Lung microvascular endothelial cell (primary cell): ENCODE data around the gene TSFM. TPM values are rescaled to one million over a fixed set of nuclear protein-coding genes. Genes with fewer than 3 reads are reported as not detected.
"Not testable (repeated sequence)": the region's sequence is repeated elsewhere in the genome, so short reads cannot be mapped to it uniquely, and the experiment has no call there.

ENCODE experiments used
- DNase-seq, 2 donors: peaks; one replicate each; pipeline versions ENCODE4 v3.0.0 to v3.0.0-alpha.2; 2010; ENCODE audit warnings: low read depth in 2 of 2
- total RNA-seq: library from RNA; depleted of rRNA; stranded (reverse); fragments of >200 nt; gene quantifications from 2 replicates; pipeline ENCODE4 v1.2.1, GENCODE V29; 2014

The TSFM gene
- total RNA-seq, 1 donor from 2014 or later = 15.5 TPM

DNA sequence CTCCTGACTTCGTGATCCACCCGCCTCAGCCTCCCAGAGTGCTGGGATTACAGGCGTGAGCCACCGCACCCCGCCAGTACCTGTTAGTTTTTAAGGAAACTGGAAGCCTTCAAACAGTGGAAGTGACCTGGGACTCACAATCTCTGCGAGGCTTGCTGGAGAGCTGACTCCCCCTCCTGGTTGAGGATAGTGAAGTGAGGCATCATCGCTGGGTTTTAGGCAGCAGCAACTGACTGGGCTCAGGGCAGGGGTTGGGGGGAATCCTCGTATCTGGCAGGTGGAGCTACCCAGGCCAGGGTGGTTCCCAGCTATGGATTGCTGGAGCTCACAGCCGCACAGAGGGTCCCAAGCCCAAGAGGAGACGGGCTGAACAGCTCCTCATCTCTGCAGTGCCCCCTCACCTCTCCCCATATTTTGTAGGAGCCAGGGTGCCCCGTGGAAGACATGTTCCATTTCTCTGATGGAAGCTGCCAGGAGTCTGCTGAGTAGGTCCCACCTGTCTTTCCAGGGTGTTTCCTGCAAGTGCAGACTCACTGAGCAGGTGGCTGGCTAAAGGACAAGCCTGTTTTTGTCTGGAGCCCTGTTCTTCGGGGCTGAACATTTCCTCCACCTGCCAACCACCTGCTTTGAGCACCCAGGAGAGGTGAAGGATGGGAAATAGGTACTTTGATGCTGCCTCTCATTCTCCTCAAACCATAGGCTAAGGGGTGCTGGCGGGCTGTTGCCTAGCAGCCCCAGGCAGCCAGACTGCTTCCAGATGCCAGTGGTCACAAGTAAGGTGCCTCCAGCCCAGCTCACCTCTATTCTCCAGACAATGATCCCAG, 32.8 kb downstream of the TSFM start:
- DNase-seq = no peak

DNA sequence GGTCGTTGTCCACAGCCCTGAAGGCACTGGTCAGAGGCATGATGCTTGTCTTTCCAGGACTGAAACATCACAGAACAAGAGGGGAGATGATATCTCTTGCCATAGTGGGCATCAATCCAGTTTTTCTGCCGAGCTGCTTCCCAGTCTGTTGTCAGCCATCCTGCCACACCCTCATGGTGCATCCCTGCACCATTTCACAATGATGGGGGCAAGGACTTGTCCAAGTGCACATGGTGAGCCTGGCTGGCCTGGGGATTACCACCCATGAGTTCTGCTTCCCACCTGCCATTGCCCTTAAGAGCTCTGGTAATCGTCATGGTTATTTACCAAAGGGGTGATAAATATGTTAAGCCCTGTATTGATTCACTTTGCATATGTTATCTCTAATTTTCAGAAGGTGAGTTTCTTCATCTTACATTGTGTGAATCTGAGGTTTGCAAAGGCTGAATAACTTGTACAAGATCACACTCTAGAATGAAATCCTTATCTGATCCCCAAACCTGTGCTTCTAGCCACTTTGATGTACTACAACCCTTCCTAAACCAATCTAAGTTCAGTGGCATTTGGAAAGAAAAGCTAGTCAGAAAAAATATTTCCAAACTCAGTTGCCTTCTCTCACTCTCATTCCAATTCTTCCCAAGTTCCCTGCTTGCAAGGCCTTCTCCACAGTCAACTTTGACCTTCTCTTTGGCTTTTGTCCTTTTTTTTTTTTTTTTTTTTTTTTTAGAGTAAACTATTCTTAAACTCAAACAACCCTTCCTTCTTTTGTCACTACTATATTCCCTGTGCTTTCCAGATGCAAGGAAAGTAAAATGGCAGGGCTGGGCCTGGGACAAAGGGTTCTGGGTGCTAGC, 33.6 kb downstream of the TSFM start:
- no peak for DNase-seq

DNA sequence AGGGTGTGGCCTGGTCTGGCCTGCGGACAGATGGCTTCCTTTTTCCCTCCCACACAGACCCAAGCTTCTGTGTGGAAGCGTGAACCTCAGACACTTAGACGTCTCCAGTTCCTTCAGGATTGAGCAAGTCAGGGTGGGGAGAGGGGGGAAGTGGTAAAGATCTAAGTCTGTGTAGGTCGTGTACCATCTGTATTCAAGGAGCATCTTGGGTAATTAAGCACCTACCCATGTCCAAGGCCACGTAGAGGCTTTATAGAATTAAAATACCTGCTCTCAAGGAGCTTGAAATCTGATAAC, 34.2 kb downstream of the TSFM start:
- DNase-seq = peak in 1 of 2 donors; percentile 26

DNA sequence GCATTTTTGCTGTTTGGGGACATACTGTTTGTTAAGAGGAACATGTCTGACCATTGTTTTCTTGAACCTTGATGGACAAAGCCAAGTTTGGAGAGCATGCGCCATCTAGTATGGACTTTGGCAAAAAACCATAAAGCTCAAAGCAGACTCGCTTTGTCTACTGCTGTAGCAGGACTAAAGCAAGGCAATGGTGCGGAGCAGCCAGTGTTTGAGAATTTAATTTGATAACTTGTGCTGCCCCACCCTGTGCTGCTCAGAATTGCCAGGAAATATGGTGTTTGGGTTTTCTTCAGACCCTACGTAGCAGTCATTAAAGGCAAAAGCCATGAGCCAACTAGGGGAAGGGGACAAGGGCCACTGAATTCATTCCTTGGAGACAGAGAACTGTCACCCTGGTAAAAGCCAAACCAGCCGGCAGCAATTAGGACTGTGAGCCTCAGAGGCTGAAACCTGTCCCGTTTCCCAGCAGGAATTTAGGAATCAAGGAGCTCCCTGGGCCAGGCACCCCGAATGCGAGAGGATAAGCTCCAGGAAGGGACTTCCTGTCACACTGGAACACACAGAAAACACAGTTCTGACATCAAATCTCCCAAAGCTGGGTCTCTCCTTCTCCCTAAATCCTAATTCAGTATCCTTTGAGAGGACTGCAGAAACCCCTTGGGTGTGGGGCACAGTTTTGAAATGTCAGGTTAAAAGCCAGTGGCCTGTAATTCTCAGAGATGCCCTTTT, 34.8 kb downstream of the TSFM start:
- DNase-seq = no peak

DNA sequence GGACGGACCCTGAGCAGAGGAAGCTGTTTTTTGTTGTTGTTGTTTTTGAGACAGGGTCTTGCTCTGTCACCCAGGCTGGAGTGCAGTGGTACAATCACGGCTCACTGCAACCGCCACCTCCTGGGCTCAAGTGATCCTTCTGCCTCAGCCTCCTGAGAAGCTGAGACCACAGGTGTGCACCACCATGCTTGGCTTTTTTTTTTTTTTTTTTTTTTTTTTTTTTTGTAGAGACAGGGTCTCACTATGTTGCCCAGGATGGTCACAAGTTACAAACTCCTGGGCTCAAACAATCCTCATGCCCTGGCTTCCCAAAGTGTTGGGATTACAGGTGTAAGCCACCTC, 35.4 kb downstream of the TSFM start:
- DNase-seq = not testable (repeated sequence)

DNA sequence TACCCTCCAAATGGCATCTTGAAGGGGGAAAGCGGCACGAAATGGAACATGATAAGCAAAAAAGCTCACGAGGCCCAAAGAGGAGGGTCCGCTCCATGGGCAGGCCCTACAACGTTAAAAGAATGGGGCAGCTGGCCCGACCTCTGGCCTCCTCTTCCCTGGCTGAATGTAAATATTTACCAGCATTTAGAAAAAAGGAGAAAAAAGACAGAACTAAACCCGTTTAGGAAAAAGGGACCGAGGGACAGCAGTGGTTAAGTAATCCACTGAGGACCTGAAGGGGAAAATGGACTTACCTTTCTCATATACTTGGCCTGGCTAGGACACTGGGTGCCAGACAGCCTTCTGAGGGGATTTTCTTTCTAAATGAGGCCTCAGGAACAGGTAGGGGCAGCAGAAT, 37.5 kb downstream of the TSFM start:
- DNase-seq = not testable (repeated sequence)

DNA sequence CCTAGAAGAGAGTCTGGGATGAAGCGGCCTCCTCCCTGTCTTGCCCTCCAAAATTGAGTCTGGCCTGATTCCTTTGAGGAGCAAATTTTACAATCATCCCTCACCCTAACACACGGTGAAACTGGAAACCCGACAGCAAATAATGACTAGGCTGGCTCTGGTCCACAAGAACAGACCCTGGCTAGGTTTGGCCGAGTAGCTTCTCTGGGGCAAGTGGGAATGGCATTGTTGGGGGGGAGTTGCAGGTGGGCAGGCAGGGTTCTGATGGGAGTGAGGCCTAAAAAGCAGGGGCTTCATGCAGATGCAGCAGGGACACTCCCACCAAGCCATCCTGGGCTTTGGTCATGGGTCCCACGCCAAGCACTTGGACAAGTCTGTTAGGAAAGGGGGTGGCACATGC, 38.4 kb downstream of the TSFM start:
- DNase-seq = not testable (repeated sequence)

DNA sequence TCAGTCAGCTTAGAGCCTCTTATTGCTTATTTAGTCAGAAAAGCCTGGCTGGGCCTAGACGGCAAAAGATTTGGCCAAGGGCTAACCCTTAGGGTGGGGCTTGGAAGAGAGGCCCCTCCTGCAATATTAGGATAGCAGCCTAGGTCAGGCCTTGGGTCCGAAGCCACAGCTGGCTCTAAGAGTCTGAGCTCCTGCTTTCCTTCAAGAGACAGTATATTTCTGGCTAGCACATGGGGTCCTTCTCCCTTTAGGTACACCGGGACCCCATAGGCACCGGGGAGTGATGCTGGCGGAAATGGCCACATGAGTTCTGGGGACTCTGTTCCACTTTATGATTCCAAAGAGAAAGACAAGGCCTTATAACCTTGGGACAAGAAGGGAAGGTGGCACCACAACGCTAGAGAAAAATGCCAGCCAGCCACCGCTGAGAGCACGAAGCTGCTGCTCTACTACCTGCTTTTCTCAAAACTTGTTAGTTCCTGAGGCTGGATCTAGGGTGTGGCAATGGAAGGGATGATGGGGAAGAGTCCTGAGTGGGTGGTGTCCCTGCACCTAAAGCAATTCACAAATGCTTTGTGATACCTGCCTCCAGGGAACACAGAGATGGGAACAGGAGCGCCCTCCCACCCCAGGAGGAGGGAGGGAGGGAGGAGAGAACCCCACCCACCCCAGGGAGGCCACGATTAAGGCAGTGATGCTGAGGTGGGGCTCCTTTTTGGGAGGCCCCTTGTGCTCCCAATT, 39.1 kb downstream of the TSFM start:
- DNase-seq = no peak

DNA sequence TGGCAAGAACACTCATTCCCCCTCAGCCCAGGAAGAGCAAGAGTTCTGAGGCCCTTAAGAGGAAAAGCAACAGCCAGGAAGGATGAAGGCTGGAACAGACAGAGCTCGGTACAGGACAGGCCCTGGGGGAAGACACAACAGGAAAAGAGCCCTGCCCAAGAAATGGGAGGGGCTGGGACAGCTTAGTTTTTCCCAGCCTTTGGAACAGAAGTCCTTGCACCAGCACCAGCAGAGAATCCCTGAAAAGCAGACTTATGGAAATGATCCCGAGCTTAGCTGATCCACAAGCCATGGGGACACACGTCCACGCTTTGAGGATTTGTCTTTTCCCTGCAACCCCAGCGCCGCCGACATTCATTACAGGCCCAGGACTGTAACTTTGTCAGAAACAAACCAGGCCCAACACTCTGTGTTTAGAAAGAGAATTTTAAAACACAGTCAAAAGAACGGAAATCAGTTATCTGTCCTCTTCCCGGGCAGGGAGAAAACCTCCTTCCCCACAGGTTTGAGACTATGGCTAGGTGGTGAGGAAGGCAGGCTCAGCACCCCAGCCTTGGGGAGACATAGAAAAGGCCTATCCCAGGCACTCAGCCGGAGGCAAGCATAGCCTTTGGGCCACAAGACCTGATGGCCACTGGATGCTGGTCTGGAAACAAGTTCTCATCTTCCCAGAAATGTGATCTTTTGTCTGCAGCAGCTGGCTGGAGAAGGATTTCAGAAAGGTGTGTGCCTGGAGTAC, 40.0 kb downstream of the TSFM start:
- peak in 1 of 2 donors; percentile 39 for DNase-seq

DNA sequence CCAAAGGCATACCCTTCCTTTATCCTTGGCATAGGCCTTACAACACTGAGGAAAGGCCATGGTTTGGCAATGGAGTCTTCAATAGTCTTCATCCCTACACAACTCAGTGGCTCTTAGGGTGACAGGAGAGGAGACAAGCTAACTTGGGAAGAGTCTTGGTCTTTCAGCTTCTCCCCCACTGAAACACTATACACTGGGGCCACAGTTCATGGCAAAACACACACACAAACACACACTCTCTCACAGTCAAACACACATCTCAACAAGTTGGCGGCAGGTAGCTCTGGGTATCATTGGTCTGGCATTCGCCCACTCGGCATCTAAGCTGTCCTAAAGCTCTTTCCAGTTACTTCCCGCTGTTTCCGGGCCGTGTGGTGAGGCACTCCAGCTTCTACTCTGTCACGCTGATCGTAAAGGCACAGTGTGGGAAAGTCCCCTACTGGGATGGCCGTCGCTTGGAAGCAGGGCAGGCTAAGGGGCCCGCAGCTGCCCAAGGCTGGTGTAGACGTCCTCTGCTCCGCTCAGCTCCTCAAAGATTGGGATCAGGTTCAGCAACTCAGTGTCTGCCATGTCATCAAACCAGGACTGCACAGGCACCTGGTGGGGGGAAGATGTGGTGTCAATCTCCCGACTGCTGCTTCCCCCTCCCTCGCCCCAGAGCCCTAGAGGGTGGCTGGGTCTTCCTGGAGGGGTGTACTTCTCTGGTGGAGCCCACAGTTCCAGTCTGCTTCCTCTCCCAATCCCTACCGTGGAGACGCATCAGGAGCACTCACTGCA, 40.7 kb downstream of the TSFM start:
- DNase-seq = no peak

DNA sequence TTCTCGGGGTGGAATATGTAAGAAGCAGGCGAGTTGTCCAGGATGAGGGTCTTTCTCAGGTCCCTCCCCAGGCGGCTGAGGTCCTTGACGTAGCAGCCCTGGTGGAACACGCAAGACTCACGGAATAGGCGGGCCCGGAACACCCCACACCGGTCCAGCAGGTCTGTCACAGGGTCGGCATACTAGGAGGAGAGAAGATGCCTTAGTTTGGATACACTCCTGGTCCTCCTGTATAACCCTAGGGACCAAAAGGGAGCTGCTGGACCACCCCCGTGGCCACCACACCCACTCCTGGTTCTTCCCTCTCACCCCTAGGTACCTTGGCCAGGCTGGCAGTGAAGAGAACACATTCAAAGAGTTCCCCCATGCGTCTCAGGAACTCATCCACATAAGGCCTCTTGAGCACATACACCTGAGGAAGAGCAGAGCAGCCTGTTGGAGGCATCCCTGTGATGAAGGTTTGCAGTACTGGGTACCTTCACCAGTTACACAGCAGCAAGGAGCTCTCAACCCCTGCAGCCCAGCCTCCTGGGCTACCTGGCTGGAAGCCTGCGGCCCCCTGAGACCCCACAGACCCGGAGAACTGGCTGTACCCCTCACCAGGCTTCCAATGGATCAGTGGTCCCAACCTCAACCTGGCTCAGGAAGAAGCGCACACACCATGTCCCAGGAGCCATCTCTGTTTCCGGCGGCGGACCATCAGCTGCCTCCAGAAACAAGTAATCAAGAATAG, 41.5 kb downstream of the TSFM start:
- DNase-seq = no peak

DNA sequence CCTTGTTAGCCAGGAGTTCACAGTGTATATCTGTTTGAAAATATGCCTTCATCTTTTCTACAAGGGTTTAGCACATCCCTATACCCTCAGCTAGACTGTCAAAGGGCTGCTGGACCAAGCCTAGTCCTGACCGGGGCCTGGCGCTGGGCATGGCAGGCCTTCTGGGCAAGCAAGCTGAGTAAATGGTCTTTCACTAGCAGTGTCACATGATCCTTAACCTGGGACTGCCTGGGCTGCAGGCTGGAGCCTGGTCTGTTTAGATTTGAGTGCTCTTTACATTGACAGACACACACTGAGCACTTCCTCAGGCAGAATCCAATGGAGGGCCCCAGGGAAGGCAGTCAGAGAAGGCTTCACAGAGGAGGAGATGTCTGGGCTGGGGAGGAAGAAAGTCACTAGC, 42.9 kb downstream of the TSFM start:
- DNase-seq = no peak

DNA sequence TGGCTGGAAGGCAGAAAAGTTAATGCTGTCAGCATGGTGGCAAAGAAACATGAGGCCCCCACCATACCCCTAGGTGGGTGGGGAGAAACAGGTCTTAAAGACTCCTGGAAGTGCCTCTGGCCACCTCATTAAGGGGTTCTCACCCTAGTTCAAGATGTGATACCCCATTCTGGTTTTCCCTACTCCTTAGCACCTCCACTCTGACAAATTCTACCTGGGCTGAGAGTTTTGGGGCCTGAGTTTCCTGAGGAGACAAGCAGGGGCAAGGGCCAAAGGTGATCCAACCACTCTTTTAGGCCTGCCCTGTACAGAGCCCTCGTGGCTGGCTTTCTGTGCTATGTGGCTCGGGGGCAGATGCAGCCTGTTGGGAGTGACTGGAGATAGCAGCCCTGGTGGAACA, 43.8 kb downstream of the TSFM start:
- no peak for DNase-seq

DNA sequence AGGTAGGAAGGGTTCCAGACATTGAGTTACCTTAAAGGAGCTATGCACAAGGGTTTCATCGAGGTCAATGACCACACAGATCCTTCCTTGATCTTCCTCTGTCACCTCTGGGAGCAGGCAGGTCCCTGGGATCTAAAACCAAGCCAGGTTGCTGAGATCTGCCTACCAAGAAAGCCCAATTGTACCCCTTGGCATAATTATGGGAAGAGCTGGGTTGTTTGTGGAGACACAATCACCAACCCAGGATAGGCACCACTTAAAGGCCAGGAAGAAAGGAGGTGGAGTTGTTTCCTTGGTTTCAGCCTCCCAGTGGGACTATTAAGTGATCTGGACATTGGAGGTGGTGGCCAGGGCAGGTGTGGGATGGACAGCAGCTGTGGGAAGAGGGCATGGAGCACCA, 44.4 kb downstream of the TSFM start:
- no peak for DNase-seq

DNA sequence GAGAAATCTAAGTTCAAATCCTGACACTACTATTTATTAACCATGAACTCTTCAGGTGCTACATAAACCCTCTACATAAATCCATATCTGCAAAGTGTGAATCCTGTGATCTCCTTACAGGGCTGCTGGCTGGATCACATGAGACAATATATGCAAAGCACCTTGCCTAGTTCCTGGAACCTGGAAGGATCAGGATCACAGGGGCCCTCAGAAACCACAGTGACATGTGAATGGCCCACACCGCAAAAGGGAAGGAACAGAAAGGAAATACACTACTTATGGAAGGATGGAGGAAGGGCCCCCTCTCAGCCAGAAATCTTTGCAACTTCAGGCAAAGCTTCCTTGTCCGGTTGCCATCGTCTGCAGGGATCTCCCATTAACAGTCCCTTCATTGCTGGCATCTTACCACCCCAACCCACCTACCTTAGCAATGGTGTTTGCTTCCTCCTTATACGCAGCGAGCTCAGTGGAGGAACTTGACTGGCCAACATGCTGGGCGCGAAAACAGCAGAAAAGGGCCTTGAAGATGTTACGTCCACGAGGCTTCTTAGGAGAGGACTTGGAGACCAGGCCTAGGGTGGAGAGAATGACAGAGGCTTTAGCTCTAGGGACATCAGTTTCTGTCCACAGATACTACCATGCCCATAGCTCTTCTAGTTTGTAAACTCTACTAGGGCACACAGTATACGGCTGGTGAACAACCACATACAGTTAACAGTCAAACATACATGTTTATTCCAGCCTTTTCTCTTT, 46.6 kb downstream of the TSFM start:
- no peak for DNase-seq

DNA sequence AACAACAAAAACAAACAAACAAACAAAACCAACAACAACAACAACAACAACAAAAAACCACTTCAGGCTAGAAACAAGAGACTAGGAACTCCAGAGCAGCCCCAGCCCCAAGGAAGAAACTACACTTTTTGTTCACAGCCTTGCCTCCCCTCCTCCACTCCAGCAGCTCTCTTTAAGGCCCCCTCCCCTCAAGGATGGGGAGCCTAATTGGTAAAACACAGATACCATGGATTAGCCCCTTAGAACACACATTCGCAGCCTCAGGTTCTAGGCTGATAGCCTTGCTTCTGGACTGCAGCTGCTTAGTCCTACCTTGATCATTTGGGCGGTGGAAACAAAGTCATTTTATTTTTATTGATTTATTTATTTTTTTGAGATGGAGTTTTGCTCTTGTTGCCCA, 47.8 kb downstream of the TSFM start:
- DNase-seq = no peak

DNA sequence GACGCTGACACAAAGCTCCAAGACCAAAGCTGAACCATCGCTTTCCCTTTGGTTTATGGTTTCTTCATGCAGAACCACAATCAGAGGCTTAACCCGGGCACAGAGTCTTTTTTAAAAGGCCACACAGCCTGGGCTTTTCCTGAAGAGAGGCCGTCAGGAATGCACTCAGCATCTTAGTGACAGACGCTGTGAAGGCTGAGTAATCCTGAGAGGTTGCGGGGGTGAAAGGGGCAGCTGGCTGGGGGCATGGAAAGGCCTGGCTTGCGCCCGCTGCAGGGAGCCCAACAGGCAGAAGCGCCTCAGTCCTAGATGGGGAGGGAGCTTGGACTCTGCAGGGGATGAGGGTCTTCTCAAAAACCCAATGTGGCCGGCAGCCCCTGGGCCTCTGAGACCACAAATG, 50.4 kb downstream of the TSFM start:
- DNase-seq = peak in 1 of 2 donors; percentile 31

DNA sequence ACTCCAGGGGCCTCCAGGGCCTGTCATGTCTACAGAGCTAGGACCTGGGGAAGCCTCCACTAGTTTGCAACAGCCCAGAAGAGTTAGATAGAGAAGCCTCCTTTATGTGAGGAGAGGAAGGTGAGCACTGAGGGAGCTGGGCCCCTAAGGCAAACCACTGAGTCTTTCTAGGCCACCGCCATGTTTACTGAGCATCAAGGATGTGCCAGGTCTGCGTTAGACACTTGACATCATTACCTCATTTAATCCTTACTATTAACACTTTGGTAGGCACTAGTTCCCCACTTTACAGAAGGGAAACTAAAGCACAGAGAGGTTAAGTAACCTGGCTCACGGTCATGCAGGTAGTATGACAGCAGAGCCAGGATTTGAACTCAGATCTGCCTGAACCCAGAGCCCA, 51.1 kb downstream of the TSFM start:
- no peak for DNase-seq
